Hypothalamus (tissue), 51 donors: ENCODE measurements around the gene SF3B4.

ENCODE experiments used
- DNase-seq, 51 donors: peaks; one replicate each; lab custom pipeline; 2025; lab: John Stamatoyannopoulos, UW

Gene SF3B4

DNA sequence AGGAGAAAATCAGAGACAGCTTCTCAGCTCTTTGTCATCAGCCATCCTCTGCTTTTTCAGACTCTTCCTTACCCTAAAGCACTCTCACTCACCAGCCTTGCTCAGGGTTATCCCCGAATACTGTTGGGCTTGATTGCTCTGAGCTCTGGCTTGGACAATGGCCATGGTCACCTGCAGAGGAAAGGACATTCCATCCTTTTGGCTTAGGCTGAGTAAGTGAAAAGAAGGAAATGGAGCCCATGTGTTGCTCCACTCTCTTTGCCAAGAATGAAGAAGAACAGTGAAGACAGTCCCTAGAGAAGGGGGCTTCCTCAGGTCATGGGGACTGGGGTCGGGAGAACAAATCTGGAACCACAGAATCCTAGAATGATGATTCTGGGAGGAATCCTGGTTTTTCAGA is 6.8 kb upstream of the SF3B4 start:
- no peak for DNase-seq

GRCh38 chr1:149933208-149933607 is 5.6 kb upstream of the SF3B4 start:
- DNase-seq, result no peak

- DNase-seq, result no peak
These were observed 4.9 kb upstream of the SF3B4 start for GRCh38 chr1:149932474-149932873.

DNA sequence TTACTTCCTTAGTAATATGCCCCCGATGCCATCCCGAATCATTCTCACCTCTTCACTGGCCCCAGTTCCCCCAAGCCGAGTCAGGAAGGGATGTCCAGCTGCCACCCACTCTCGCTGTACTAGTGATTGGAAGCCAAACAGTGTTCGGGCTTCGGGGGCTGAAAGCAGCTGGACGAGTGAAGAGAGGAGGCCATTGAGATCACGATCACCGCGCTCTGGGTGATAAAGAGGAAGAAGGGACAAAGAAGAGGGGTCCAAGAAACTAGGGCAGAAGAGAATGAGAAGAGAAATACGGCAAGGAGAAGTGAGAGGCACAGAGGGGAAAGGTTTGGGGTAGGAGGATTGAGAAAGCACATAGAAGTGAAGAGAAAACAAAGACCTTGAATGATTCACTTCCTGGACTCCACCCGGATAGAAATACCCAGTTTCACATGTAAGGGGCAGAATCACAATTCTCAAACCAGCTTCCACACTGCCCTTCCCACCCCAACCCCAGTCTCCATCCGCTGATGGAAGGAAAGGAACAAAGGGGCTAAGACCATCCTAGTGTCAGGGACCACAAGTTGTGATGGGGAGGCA is 3.7 kb upstream of the SF3B4 start:
- DNase-seq, result no peak

- no peak for DNase-seq
These were observed 2.3 kb upstream of the SF3B4 start for GRCh38 chr1:149929856-149930255.

DNA sequence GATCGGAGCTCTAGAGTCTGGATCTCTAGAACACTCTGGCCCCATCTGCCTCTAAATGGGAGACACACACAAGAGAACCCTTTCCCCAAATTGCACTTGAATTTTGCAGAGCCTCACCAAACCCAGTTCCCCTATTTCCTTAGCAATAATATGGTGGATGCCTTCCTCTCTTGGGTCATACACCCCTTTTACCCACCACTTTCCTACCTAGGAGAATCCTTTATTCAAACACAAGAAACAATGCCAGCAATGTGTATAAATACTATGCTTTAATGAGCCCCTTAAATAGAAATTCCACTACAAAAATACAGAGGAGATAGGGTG is 760 bp upstream of the SF3B4 start:
- DNase-seq, result no peak

DNA sequence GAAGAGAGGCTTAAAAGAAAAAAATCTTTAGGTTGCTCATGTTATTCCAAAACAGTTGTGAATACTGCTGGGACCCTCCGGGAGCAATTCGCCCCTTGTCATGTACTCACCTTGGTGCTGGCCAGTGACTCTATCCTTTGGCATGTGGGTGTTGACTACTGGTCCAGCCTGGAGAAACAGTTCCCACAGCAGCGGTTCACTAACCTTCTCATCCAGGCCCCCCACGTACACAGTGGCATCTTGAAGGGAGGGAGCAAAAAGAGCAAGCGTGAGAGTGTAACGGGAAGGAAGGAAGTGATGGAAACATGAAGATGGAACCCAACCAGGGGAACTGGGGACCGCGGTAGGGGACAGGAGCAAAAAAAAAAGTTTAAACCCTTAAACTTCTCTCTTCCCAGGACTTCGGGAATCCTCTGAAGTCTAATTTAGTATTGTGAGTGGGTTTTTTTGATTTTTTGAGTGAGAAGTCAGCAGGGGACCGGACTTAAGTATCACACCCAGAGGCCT is 494 bp downstream of the SF3B4 start:
- DNase-seq, result no peak

- DNase-seq, result no peak
These were observed 1.3 kb downstream of the SF3B4 start for GRCh38 chr1:149926296-149926695.

DNA sequence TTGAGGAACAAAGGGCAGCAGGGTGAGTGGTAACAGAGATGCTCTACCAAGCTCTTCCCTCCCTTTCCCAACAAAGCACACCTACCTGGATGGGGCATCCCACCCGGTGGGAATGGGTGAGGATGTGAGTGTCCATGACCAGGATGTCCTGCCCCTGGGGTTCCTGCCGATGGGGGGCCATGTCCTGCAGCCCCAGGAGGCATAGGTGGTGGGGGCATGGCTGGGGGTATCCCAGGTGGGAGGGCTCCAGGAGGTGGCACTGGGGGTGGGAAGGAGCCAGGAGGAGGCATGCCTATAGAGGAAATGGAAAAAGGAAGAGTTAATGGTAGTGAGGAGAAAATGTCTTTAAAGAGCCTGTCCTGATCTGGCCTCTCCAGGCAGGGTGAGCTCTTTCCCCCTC is 1.9 kb downstream of the SF3B4 start:
- no peak for DNase-seq

GRCh38 chr1:149925345-149925744 is 2.3 kb downstream of the SF3B4 start:
- no peak for DNase-seq

DNA sequence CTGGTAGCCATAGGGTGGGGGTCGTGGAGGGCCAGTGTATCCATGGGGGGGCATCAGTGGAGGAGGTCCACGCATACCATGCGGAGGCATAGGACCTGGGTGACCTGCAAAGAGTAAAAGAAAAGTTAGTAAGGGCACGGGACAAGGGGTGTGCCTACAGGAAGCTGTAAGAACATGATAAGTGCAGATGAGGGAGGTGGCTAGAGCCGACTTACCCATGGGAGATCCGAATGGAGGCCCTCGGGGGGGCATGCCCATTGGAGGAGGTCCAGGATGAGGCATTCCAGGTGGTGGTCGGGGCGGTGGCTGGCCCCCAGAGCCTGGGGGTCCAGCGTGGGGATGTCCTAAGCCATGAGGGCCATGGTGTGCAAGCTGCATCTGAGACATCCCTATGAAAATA is 4.0 kb downstream of the SF3B4 start:
- no peak for DNase-seq

- peak in 48 of 51 donors; percentile 10 to 88 (median 52) for DNase-seq
These were observed 9.9 kb downstream of the SF3B4 start, which contains the start of gene SV2A for GRCh38 chr1:149917571-149918144. TSS of gene SV2A (minus strand) at chr1:149917844. CDS start at chr1:149913840, 4,004 bp downstream.

GRCh38 chr1:149916898-149917252 is 10.7 kb downstream of the SF3B4 start:
- peak in 2 of 51 donors; percentile 8 to 27 for DNase-seq

- peak in 2 of 51 donors; percentile 3 to 29 for DNase-seq
These were observed 11.3 kb downstream of the SF3B4 start for GRCh38 chr1:149916193-149916897.

DNA sequence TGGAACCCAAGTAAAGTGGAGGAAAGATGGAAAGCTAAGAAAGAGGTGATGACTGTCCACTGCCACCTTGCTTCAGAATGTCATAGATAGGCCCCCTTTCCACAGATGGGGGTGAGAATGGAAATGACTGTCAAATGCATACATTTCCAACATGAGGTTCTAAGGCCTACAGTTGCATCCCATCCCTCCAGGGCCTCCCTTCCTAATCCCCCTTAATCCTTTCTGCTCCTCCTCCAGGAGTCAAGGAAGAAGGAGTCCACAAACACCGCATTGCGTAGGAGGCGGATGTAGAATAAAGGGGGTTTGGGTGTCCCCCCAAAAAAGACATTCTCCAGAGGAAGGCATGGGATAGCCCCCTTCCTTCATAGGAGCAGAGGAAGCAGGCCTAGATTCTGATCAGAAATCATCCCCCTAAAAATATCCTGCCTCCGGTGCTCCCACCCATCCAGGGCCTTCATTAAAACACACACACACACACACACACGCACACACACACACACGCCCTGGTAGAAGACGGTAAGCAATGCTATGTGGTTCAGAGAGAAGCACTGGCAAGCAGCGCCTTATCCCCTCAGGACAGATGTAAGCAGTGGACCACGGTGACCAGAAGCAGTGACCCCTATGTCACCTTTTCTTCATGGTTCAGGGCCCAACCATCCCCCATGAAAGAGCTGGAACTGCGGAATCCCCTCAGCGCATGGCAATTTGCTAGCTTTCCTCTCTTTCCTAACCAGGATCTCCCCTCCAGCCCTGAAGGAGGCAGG is 12.0 kb downstream of the SF3B4 start:
- DNase-seq, result peak in 1 of 51 donors; percentile 29

DNA sequence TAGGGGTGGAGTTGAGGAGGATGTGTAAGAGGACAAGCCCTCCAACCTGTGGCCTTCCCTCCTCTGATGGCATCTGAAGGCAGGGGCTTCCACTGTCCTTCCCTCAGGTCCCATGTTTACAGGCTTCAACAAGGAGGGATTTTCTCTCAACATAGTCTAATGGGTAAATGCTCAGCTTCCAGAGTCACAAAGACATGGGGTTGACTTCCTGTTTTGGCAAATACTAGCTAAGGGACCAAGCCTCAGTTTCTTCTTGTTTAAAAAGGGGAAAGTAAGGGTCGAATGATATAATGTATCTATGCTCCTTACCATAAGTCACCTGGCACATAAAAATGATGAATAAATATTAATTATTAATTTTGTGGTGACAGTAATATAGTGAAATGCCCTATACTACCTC is 13.1 kb downstream of the SF3B4 start:
- DNase-seq, result no peak

- no peak for DNase-seq
These were observed 21.0 kb downstream of the SF3B4 start for GRCh38 chr1:149906570-149907075.

- no peak for DNase-seq
These were observed 23.6 kb downstream of the SF3B4 start for GRCh38 chr1:149903836-149904491.

DNA sequence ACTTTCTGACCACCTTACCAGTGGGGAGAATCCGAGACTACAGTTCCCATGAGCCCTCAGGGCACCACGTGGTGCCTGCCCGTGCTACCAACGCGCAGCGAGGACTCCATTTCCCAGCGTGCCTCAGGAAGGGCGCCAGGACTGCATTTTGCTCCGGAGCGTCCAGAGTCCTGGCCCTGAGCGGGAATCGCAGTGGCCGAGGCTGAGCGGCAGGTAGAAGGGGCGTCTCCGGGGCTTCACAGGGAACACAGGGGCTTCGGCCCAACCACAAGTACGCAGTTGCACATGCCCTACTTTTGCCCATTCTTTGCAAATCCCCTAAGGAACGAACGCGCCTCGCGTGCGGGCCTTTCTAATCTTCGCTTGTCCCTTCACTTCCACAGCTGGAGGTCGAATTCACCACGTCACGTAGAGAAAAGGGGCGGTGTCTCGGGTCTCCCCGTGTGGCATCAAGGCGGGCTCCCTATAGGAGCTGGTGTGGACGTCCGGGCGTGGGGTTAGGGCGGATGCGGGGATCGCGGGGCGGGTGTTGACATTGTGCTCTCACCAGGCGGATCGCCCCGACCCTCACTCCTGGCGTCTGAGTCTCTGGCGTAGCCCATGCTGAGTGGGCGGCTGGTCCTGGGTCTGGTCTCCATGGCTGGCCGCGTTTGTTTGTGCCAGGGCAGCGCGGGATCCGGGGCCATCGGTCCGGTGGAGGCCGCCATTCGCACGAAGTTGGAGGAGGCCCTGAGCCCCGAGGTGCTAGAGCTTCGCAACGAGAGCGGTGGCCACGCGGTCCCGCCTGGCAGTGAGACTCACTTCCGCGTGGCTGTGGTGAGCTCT is 27.9 kb downstream of the SF3B4 start, which contains the start of gene BOLA1:
Gene BOLA1 (plus strand): TSS at position 109 of the 825 bp plus-strand sequence. CDS start 492 bp downstream, at position 601.
- peak; percentile 55 to 95 (median 89) for DNase-seq

DNA sequence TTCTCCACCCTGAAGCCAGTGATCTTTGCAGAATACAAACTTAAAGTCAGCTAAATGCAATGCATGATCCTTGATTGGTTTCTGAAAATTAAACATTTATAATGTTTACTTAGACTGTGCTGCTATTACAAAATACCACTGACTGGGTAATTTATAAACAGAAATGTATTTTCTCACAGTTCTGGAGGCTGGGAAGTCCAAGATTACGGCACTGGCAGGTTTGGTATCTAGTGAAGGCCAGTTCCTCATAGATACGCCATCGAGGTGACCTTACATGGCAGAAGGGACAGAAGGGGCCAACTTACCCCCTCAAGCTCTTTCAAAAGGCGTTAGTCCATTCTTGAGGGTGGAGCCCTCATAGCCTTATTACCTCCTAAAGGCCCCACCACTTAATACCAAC is 31.0 kb downstream of the SF3B4 start:
- DNase-seq, result no peak
